ENCODE results near the gene KCNQ1. TPM values are rescaled to one million over a fixed set of nuclear protein-coding genes. Genes with fewer than 3 reads are reported as not detected.

KCNQ1 gene
- total and polyA plus RNA-seq, 9 of the 15 experiments (the other 6 are each of a cell fraction or from before 2014, with no cell fraction given) = 0.44 TPM; not detected in 8

DNA sequence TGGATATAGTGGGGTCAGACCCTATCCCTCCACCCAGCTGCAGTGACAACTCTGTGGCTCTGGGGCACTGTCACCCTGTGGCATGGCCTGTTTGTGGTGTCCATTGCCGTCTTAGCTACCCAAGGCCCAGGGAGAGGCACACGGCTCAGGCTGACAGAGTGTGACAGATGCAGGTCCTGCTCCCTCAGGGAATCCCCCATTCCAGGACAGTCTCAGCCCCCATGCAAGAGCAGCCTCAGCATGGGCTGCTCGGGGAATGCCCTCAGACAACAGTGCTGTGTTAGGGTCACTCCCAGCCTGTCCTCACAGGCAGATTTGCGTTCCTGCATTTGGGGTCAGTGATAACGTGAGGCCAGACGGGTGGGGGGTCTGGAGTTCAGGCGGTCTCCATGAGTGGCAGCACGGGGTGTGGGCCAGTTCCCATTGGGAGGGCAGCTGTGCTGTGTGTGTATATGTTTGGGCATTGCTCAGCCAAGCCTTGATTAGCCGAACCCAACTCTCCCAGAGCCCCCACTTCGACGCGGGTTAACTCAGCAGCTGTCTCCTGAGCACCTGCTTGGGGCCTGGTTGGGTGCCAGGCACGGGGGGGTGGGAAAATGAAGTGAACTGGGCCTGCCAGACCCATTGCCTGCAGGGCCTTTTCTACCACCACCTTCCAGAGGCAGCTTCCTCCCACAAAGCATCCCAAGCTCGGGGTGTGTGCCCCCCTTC is 260.2 kb downstream of the KCNQ1 start:
- ATAC-seq (no peak), DNase-seq (ENCODE audit: extremely low read depth in 1 of 4, low spot score in 3 of 4) (no peak), FAIRE-seq (no peak)
- ChIA-PET CTCF (ENCODE audit: low intra/inter-chr PET ratio) (no interaction called here), POLR2A (interaction anchor here (0.6 to 0.9 kb wide), 3 partner anchors 20 to 542 kb away, joined by 3 to 4 read pairs (median 3); no protein-coding TSS in a partner anchor)
- 0 out of 3 replicates have a peak, but pooled peaks cover 3% of the 10 kb centered on the region for H3K79me2 ChIP-seq (ENCODE audit: control insufficient read depth, insufficient read depth, low read length)
- H3K9ac ChIP-seq (ENCODE audit: insufficient read depth in 1 of 2, low read depth in 2 of 2, low read length in 2 of 2) = no peak overlapping the region
- no peaks in the 10 kb centered on the region; the same call in 1 of the 2 replicates for H3K9me3 ChIP-seq (replicated peaks; ENCODE audit: control insufficient read depth, insufficient read depth, low read depth, low read length)
- peaks cover 11 to 40% of the 10 kb centered on the region in 2 experiments; a peak in 4 of 5 replicates for H3K4me1 ChIP-seq (replicated peaks in 1 of 2; ENCODE audit: control insufficient read depth in 2 of 2, insufficient read depth in 2 of 2, low read length in 2 of 2)
- no peaks in the 10 kb centered on the region for H3K9me1 ChIP-seq (ENCODE audit: control insufficient read depth, insufficient read depth, low read length)
- intact Hi-C loops (cut with micrococcal nuclease) (no loop called here), in situ Hi-C loops (cut with MboI) (no loop called here)
- no peaks in the 10 kb centered on the region for H4K20me1 ChIP-seq (replicated peaks; ENCODE audit: control insufficient read depth, insufficient read depth, low read length)
- H3K36me3 ChIP-seq (ENCODE audit: control insufficient read depth, insufficient read depth, low read length) = no peaks in the 10 kb centered on the region
- H2AFZ ChIP-seq (ENCODE audit: low read depth, low read length) = no peak overlapping the region
- 43% methylated on average over 14 of the region's 14 CpGs for WGBS (ENCODE audit: insufficient coverage, low coverage, missing lambda C conversion rate)
- no peak overlapping the region for H3K4me3 ChIP-seq
- BruUV-seq (replicated peaks) = no TSS peak
- no peak overlapping the region for H3K4me2 ChIP-seq (ENCODE audit: insufficient read depth, low read length)
- no peak overlapping the region for H3K27ac ChIP-seq (ENCODE audit: extremely low read depth, low read depth, low read length)
- no peaks in the 10 kb centered on the region for H3K27me3 ChIP-seq (ENCODE audit: control insufficient read depth in 2 of 2, insufficient read depth in 2 of 2, low read length in 2 of 2)
- TF ChIP-seq MTA1 (IDR thresholded peaks at IDR 0.05; ENCODE audit: borderline replicate concordance) = no peak
- no peak for TF ChIP-seq ZNF436 (CRISPR knock-in tag; IDR thresholded peaks at IDR 0.05)
- TF ChIP-seq PTTG1 (tag; IDR thresholded peaks at IDR 0.05; ENCODE audit: low read depth) = no peak
- no peak for TF ChIP-seq POLR2A (conservative IDR thresholded peaks at IDR 0.05)
- TF ChIP-seq, protein P1, sequence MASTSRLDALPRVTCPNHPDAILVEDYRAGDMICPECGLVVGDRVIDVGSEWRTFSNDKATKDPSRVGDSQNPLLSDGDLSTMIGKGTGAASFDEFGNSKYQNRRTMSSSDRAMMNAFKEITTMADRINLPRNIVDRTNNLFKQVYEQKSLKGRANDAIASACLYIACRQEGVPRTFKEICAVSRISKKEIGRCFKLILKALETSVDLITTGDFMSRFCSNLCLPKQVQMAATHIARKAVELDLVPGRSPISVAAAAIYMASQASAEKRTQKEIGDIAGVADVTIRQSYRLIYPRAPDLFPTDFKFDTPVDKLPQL (IDR thresholded peaks at IDR 0.05; ENCODE audit: extremely low read depth, insufficient read length) = no peak
- no peak for TF ChIP-seq ZNF318 (IDR thresholded peaks at IDR 0.05; ENCODE audit: borderline replicate concordance in 1 of 2, low read depth in 1 of 2)
- TF ChIP-seq TSHZ1 (CRISPR knock-in tag; IDR thresholded peaks at IDR 0.05) = no peak
- TF ChIP-seq KLF6 (CRISPR knock-in tag; IDR thresholded peaks at IDR 0.05; ENCODE audit: borderline replicate concordance) = no peak
- TF ChIP-seq DMBX1 (CRISPR knock-in tag; IDR thresholded peaks at IDR 0.05; ENCODE audit: borderline replicate concordance) = no peak
